ENCODE results near the gene CEP152. TPM values are rescaled to one million over a fixed set of nuclear protein-coding genes. Genes with fewer than 3 reads are reported as not detected.

CEP152 gene
- polyA plus RNA-seq, 1 donor from 2014 or later = 1.3 TPM

DNA sequence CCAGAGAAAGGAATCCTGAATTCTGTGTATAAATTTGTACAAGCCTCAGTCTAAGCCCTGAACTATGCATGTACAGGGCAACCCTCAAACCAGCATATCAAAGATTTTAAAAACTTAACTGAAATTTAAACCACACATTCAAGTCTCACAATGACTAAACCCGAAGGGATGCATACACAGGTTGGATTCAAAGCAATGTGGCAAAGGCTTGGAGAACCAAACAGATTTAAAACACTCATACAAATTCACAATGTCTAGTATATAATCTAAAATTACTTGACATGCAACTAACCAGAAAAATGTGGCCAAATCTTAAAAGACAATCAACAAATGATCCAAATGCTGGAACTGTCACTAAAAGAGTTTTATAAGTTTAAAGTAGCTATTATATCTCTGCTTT is 36.4 kb downstream of the CEP152 start:
- Histone ChIP-seq H3F3A (ENCODE audit: insufficient read depth, low read length, poor library complexity, severe bottlenecking) (no peaks in the 10 kb centered on the region), H3K27me3 (ENCODE audit: insufficient read depth, low read depth, low read length) (no peaks in the 10 kb centered on the region), H3K9me3 (ENCODE audit: low read length) (no peaks in the 10 kb centered on the region), H4K20me1 (ENCODE audit: insufficient read depth) (no peaks in the 10 kb centered on the region), H3K9ac (ENCODE audit: low read length) (no peak overlapping the region), H2AFZ (ENCODE audit: low read depth, low read length) (no peak overlapping the region), H3K36me3 (ENCODE audit: insufficient read depth, low read length) (no peaks in the 10 kb centered on the region), H3K4me3 (ENCODE audit: low read length) (no peak overlapping the region), H3K9me2 (ENCODE audit: insufficient read depth, low read length) (no peaks in the 10 kb centered on the region), H3K79me2 (replicated peaks; ENCODE audit: insufficient read depth, low read length) (no peaks in the 10 kb centered on the region), H3K4me2 (ENCODE audit: low read length) (no peak overlapping the region), H3K27ac (ENCODE audit: low read length) (no peak overlapping the region)
- no peak for TF ChIP-seq POLR2AphosphoS5 (IDR thresholded peaks at IDR 0.05)
- TF ChIP-seq TAF1 (IDR thresholded peaks at IDR 0.05; ENCODE audit: low read depth) = no peak
- no peak for TF ChIP-seq RAD21 (conservative IDR thresholded peaks at IDR 0.05)
- TF ChIP-seq EP300 (conservative IDR thresholded peaks at IDR 0.05; ENCODE audit: poor library complexity, severe bottlenecking) = no peak
- TF ChIP-seq, protein P1, sequence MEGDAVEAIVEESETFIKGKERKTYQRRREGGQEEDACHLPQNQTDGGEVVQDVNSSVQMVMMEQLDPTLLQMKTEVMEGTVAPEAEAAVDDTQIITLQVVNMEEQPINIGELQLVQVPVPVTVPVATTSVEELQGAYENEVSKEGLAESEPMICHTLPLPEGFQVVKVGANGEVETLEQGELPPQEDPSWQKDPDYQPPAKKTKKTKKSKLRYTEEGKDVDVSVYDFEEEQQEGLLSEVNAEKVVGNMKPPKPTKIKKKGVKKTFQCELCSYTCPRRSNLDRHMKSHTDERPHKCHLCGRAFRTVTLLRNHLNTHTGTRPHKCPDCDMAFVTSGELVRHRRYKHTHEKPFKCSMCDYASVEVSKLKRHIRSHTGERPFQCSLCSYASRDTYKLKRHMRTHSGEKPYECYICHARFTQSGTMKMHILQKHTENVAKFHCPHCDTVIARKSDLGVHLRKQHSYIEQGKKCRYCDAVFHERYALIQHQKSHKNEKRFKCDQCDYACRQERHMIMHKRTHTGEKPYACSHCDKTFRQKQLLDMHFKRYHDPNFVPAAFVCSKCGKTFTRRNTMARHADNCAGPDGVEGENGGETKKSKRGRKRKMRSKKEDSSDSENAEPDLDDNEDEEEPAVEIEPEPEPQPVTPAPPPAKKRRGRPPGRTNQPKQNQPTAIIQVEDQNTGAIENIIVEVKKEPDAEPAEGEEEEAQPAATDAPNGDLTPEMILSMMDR (IDR thresholded peaks at IDR 0.05; ENCODE audit: poor library complexity, severe bottlenecking) = no peak
- TF ChIP-seq EZH2 (IDR thresholded peaks at IDR 0.05; ENCODE audit: borderline replicate concordance, insufficient read depth, low read length, poor library complexity, severe bottlenecking) = no peak
- TF ChIP-seq, protein P2, sequence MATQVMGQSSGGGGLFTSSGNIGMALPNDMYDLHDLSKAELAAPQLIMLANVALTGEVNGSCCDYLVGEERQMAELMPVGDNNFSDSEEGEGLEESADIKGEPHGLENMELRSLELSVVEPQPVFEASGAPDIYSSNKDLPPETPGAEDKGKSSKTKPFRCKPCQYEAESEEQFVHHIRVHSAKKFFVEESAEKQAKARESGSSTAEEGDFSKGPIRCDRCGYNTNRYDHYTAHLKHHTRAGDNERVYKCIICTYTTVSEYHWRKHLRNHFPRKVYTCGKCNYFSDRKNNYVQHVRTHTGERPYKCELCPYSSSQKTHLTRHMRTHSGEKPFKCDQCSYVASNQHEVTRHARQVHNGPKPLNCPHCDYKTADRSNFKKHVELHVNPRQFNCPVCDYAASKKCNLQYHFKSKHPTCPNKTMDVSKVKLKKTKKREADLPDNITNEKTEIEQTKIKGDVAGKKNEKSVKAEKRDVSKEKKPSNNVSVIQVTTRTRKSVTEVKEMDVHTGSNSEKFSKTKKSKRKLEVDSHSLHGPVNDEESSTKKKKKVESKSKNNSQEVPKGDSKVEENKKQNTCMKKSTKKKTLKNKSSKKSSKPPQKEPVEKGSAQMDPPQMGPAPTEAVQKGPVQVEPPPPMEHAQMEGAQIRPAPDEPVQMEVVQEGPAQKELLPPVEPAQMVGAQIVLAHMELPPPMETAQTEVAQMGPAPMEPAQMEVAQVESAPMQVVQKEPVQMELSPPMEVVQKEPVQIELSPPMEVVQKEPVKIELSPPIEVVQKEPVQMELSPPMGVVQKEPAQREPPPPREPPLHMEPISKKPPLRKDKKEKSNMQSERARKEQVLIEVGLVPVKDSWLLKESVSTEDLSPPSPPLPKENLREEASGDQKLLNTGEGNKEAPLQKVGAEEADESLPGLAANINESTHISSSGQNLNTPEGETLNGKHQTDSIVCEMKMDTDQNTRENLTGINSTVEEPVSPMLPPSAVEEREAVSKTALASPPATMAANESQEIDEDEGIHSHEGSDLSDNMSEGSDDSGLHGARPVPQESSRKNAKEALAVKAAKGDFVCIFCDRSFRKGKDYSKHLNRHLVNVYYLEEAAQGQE (IDR thresholded peaks at IDR 0.05; ENCODE audit: borderline replicate concordance) = no peak
- no peak for TF ChIP-seq SMC3 (conservative IDR thresholded peaks at IDR 0.05; ENCODE audit: poor library complexity)
- TF ChIP-seq MXI1 (conservative IDR thresholded peaks at IDR 0.05; ENCODE audit: poor library complexity, severe bottlenecking) = no peak

DNA sequence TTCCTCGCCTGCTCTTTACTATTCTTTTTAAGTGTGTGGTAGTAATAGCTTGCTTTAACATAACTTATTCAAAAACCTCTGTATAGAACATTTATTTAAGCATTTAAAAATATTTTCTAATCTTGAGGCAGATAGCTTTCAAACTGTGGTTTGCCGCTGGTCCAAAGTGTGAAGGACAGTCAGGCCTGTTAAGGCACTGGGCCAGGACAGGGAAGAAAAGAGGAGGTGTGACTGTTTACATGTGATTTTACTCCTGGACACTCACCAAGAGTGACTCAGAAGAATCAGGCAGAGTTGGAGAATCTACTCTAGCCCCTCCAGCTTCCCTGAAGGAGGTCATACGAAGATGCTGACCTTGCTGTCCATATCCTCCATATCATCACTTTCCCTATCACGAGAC is 44.7 kb downstream of the CEP152 start:
- H3K27me3 ChIP-seq (ENCODE audit: insufficient read depth, low read depth, low read length) = no peaks in the 10 kb centered on the region
- H3F3A ChIP-seq (ENCODE audit: insufficient read depth, low read length, poor library complexity, severe bottlenecking) = no peaks in the 10 kb centered on the region
- H3K27ac ChIP-seq (ENCODE audit: low read length) = no peak overlapping the region
- no peaks in the 10 kb centered on the region for H3K9me3 ChIP-seq (ENCODE audit: low read length)
- no peaks in the 10 kb centered on the region for H4K20me1 ChIP-seq (ENCODE audit: insufficient read depth)
- no peak overlapping the region for H3K9ac ChIP-seq (ENCODE audit: low read length)
- H3K4me3 ChIP-seq (ENCODE audit: low read length) = no peak overlapping the region
- H3K79me2 ChIP-seq (replicated peaks; ENCODE audit: insufficient read depth, low read length) = no peaks in the 10 kb centered on the region
- no peaks in the 10 kb centered on the region for H3K9me2 ChIP-seq (ENCODE audit: insufficient read depth, low read length)
- no peaks in the 10 kb centered on the region for H3K36me3 ChIP-seq (ENCODE audit: insufficient read depth, low read length)
- TF ChIP-seq SMC3 (conservative IDR thresholded peaks at IDR 0.05; ENCODE audit: poor library complexity) (no peak), POLR2AphosphoS5 (IDR thresholded peaks at IDR 0.05) (no peak), EZH2 (IDR thresholded peaks at IDR 0.05; ENCODE audit: borderline replicate concordance, insufficient read depth, low read length, poor library complexity, severe bottlenecking) (no peak), EP300 (conservative IDR thresholded peaks at IDR 0.05; ENCODE audit: poor library complexity, severe bottlenecking) (no peak), TAF1 (IDR thresholded peaks at IDR 0.05; ENCODE audit: low read depth) (no peak), RAD21 (conservative IDR thresholded peaks at IDR 0.05) (no peak), MXI1 (conservative IDR thresholded peaks at IDR 0.05; ENCODE audit: poor library complexity, severe bottlenecking) (no peak)
- TF ChIP-seq, protein P1 (IDR thresholded peaks at IDR 0.05; ENCODE audit: poor library complexity, severe bottlenecking) = no peak
- TF ChIP-seq, protein P2 (IDR thresholded peaks at IDR 0.05; ENCODE audit: borderline replicate concordance) = no peak
- H2AFZ ChIP-seq (ENCODE audit: low read depth, low read length) = no peak overlapping the region
- no peak overlapping the region for H3K4me2 ChIP-seq (ENCODE audit: low read length)

All from neural cell (in vitro differentiated cells).